ENCODE data around the gene VIM. TPM values are rescaled to one million over a fixed set of nuclear protein-coding genes. Genes with fewer than 3 reads are reported as not detected.

Gene VIM
- total and polyA plus RNA-seq, 2 of the 4 experiments (the other 2 are of a cell fraction) = 4,502 to 6,735 TPM

- no peak overlapping the region for H3K4me3 ChIP-seq (ENCODE audit: insufficient read depth, low read depth, low read length)
- H3K18ac ChIP-seq (ENCODE audit: low read depth, low read length) = no peak overlapping the region
- POLR2A ChIA-PET (ENCODE audit: unreplicated experiment) = no interaction called here
- no peak overlapping the region for H2AK9ac ChIP-seq (replicated peaks; ENCODE audit: low read depth, low read length, poor library complexity)
- H3K14ac ChIP-seq (replicated peaks; ENCODE audit: low read depth, low read length) = no peak overlapping the region
- H3K23ac ChIP-seq (ENCODE audit: low read depth, low read length) = no peak overlapping the region
- no peaks in the 10 kb centered on the region for H3K79me1 ChIP-seq (ENCODE audit: low read depth in 1 of 2, low read length in 2 of 2)
- no peak overlapping the region for H2AFZ ChIP-seq (replicated peaks; ENCODE audit: low read length, poor library complexity)
- WGBS, 2 experiments (ENCODE audit: extremely low coverage in 2 of 2, insufficient read length in 1 of 2) = no CpG with 5 or more reads among the region's 4 CpGs
- no peak overlapping the region for H3K56ac ChIP-seq (ENCODE audit: extremely low read depth, insufficient read depth, low read length)
- H3K27ac ChIP-seq (ENCODE audit: insufficient read depth, low read length) = no peak overlapping the region
- no peak overlapping the region for H4K8ac ChIP-seq (ENCODE audit: low read depth in 2 of 2, low read length in 2 of 2)
- H4K5ac ChIP-seq (ENCODE audit: low read depth, low read length) = no peak overlapping the region
- no TSS peak for BruUV-seq (replicated peaks)
- peaks cover 3% of the 10 kb centered on the region; the same call in 1 of the 2 replicates for H3K9me1 ChIP-seq (ENCODE audit: insufficient read depth, low read length)
- TF ChIP-seq NFE2L2 (IDR thresholded peaks at IDR 0.05; ENCODE audit: low read depth, low read length) = no peak
- peak; percentile 46 for TF ChIP-seq CTCF (conservative IDR thresholded peaks at IDR 0.05; ENCODE audit: low read depth, low read length)
- TF ChIP-seq ELK1 (IDR thresholded peaks at IDR 0.05; ENCODE audit: borderline replicate concordance, low read depth, low read length) = no peak
- TF ChIP-seq RAD21 (IDR thresholded peaks at IDR 0.05; ENCODE audit: low read length) = peak; percentile 57
- TF ChIP-seq USF2 (IDR thresholded peaks at IDR 0.05; ENCODE audit: low read depth, low read length) = no peak
- no peak for TF ChIP-seq BHLHE40 (IDR thresholded peaks at IDR 0.05; ENCODE audit: low read depth, low read length)
- no peak for TF ChIP-seq MAFK (IDR thresholded peaks at IDR 0.05; ENCODE audit: low read depth, low read length)
- no peak for TF ChIP-seq RFX5 (IDR thresholded peaks at IDR 0.05; ENCODE audit: low read depth, low read length)
- peak; percentile 44 for TF ChIP-seq SMC3 (IDR thresholded peaks at IDR 0.05; ENCODE audit: low read depth, low read length)
- TF ChIP-seq CHD1 (IDR thresholded peaks at IDR 0.05; ENCODE audit: low read depth, low read length) = no peak
- TF ChIP-seq MAZ (IDR thresholded peaks at IDR 0.05; ENCODE audit: borderline replicate concordance, low read depth, low read length) = no peak
- intact Hi-C loops (cut with micrococcal nuclease) = no loop called here
- no peak overlapping the region for H3K9ac ChIP-seq (ENCODE audit: low read depth, low read length)
- H2BK20ac ChIP-seq (ENCODE audit: low read depth, low read length) = no peak overlapping the region
- H3K4me1 ChIP-seq (ENCODE audit: control insufficient read depth, insufficient read depth, low read length) = peaks cover 2% of the 10 kb centered on the region; the same call in 1 of the 2 replicates
- no peak overlapping the region for H2AK5ac ChIP-seq (ENCODE audit: low read depth, low read length)
- H2BK120ac ChIP-seq (ENCODE audit: low read depth, low read length) = no peak overlapping the region
- dilution Hi-C loops (cut with HindIII; ENCODE audit: low sequenced_read_pairs, unreplicated experiment) = no loop called here
- 0 out of 2 replicates have a peak, but pooled peaks cover 2% of the 10 kb centered on the region for H3K9me3 ChIP-seq (ENCODE audit: control insufficient read depth, insufficient read depth, low read length)
- no peaks in the 10 kb centered on the region for H3K27me3 ChIP-seq (ENCODE audit: control insufficient read depth, insufficient read depth, low read length)
- H4K20me1 ChIP-seq (ENCODE audit: insufficient read depth, low read length) = no peaks in the 10 kb centered on the region
- DNase-seq (peak; percentile 34), ATAC-seq (ENCODE audit: low read depth) (no peak)
- H3K4ac ChIP-seq (ENCODE audit: low read depth, low read length) = no peak overlapping the region
- no peak overlapping the region for H4K91ac ChIP-seq (ENCODE audit: insufficient read depth, low read depth, low read length)
- CTCF ChIA-PET = no interaction called here
- H2BK5ac ChIP-seq (ENCODE audit: low read depth, low read length, poor library complexity, severe bottlenecking) = no peak overlapping the region
- H3K36me3 ChIP-seq (ENCODE audit: control insufficient read depth, insufficient read depth, low read length) = no peaks in the 10 kb centered on the region
- H2BK15ac ChIP-seq (ENCODE audit: low read depth, low read length) = no peak overlapping the region
- H3K4me2 ChIP-seq (ENCODE audit: low read depth, low read length) = no peak overlapping the region
- in situ Hi-C loops (cut with MboI; ENCODE audit: low sequenced_read_pairs) = loop anchor here (25.0 kb wide), 1 partner anchor 1363 kb away; no protein-coding TSS in a partner anchor
These were observed 21.8 kb downstream of the VIM start for GRCh38 chr10:17249820-17250219.

Measured in IMR-90 (cell line).